Measurements from ENCODE around the gene SESN3.

SESN3 gene

DNA sequence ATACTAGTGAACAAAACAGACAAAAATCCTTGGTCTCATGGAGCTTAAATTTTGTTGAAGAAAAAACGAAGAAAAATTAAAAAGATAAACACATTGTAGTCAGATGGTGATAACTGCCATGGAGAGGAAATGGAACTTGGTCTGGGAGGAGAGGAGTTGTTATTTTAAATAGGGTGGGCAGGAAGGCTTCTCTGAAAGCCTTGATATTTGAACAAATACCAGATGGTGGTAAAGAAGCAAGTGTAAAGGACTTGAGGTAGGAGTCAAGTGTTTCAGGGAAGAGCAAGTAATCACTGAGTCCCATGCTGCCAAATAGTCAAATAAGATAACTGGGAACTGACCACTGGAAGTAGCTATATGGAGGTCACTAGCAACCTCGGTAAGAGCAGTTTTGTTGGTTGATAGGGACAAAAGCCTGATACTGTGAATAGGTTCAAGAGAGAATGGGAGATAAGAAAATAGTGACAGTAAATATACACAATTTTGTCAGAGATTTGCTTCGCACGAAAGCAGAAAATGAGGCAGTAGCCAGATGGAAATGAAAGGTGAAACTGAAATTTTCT is 55.1 kb downstream of the SESN3 start:
- TF ChIP-seq EP300 (IDR thresholded peaks at IDR 0.05; ENCODE audit: borderline replicate concordance) (no peak), TEAD4 (IDR thresholded peaks at IDR 0.05) (no peak)

DNA sequence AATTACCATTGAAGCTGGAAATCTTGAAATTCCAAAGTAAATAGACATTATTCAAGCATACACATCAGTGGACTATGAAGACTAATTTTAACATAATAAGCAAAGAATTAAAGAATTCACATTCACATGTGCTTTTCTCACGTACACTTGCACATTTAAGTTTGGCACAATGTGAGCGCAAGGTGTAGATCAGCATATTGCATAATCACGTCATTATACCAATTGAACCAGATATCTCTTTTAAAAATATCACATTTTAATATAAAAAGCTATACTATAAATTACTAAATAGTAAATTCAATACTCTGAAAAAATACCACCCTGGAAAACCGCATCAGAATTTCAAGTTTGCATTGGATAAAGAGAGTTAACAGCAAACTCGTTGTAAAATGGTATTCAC is 60.7 kb downstream of the SESN3 start:
- no peak for TF ChIP-seq EP300 (IDR thresholded peaks at IDR 0.05; ENCODE audit: borderline replicate concordance)
- no peak for TF ChIP-seq EGR1 (IDR thresholded peaks at IDR 0.05)
- TF ChIP-seq, protein P1, sequence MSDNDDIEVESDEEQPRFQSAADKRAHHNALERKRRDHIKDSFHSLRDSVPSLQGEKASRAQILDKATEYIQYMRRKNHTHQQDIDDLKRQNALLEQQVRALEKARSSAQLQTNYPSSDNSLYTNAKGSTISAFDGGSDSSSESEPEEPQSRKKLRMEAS (IDR thresholded peaks at IDR 0.05) = no peak
- no peak for TF ChIP-seq CREB1 (IDR thresholded peaks at IDR 0.05; ENCODE audit: low read depth)
- TF ChIP-seq TCF12 (IDR thresholded peaks at IDR 0.05; ENCODE audit: low read depth) = no peak
- TF ChIP-seq, protein P2, sequence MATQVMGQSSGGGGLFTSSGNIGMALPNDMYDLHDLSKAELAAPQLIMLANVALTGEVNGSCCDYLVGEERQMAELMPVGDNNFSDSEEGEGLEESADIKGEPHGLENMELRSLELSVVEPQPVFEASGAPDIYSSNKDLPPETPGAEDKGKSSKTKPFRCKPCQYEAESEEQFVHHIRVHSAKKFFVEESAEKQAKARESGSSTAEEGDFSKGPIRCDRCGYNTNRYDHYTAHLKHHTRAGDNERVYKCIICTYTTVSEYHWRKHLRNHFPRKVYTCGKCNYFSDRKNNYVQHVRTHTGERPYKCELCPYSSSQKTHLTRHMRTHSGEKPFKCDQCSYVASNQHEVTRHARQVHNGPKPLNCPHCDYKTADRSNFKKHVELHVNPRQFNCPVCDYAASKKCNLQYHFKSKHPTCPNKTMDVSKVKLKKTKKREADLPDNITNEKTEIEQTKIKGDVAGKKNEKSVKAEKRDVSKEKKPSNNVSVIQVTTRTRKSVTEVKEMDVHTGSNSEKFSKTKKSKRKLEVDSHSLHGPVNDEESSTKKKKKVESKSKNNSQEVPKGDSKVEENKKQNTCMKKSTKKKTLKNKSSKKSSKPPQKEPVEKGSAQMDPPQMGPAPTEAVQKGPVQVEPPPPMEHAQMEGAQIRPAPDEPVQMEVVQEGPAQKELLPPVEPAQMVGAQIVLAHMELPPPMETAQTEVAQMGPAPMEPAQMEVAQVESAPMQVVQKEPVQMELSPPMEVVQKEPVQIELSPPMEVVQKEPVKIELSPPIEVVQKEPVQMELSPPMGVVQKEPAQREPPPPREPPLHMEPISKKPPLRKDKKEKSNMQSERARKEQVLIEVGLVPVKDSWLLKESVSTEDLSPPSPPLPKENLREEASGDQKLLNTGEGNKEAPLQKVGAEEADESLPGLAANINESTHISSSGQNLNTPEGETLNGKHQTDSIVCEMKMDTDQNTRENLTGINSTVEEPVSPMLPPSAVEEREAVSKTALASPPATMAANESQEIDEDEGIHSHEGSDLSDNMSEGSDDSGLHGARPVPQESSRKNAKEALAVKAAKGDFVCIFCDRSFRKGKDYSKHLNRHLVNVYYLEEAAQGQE (IDR thresholded peaks at IDR 0.05; ENCODE audit: low read depth) = no peak
- no peak for TF ChIP-seq YY1 (IDR thresholded peaks at IDR 0.05; ENCODE audit: low read depth)
- no peak for TF ChIP-seq TAF1 (IDR thresholded peaks at IDR 0.05; ENCODE audit: low read depth)
- TF ChIP-seq, protein P3, sequence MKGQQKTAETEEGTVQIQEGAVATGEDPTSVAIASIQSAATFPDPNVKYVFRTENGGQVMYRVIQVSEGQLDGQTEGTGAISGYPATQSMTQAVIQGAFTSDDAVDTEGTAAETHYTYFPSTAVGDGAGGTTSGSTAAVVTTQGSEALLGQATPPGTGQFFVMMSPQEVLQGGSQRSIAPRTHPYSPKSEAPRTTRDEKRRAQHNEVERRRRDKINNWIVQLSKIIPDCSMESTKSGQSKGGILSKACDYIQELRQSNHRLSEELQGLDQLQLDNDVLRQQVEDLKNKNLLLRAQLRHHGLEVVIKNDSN (IDR thresholded peaks at IDR 0.05) = no peak
- no peak for TF ChIP-seq TEAD4 (IDR thresholded peaks at IDR 0.05)
- no peak for TF ChIP-seq NFIC (IDR thresholded peaks at IDR 0.05)
- no peak for TF ChIP-seq RAD21 (IDR thresholded peaks at IDR 0.05; ENCODE audit: low read depth)
- no peak for TF ChIP-seq ZBTB7A (IDR thresholded peaks at IDR 0.05; ENCODE audit: low read depth)
- TF ChIP-seq FOXM1 (IDR thresholded peaks at IDR 0.05; ENCODE audit: borderline replicate concordance, low read depth) = no peak
- no peak for TF ChIP-seq CEBPB (IDR thresholded peaks at IDR 0.05)

DNA sequence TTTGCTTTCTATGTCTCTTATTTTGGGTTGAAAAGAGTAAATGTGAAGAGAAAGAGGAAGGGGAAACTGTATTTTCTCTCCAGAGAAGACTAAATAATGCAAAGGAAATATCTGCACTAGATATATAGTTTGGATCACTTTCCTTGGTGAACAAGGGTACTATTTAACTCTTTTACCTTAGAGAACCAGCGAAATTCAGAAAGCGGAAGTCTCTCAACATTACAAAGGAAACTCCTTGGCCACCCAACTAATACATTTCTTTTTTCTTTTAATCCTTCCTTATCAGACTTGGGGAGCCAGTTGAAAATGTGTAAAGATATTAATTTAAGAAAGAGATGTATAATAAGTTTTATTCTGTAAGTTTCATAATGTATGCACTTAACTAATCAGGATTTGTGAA is 64.2 kb downstream of the SESN3 start:
- TF ChIP-seq, protein P2 (IDR thresholded peaks at IDR 0.05; ENCODE audit: low read depth) = no peak
- TF ChIP-seq EP300 (IDR thresholded peaks at IDR 0.05; ENCODE audit: borderline replicate concordance) (no peak), NFIC (IDR thresholded peaks at IDR 0.05) (no peak), TEAD4 (IDR thresholded peaks at IDR 0.05) (no peak), CEBPB (IDR thresholded peaks at IDR 0.05) (no peak), ZBTB7A (IDR thresholded peaks at IDR 0.05; ENCODE audit: low read depth) (no peak), EGR1 (IDR thresholded peaks at IDR 0.05) (no peak), RAD21 (IDR thresholded peaks at IDR 0.05; ENCODE audit: low read depth) (no peak), TCF12 (IDR thresholded peaks at IDR 0.05; ENCODE audit: low read depth) (no peak), YY1 (IDR thresholded peaks at IDR 0.05; ENCODE audit: low read depth) (no peak), TAF1 (IDR thresholded peaks at IDR 0.05; ENCODE audit: low read depth) (no peak), CREB1 (IDR thresholded peaks at IDR 0.05; ENCODE audit: low read depth) (no peak), FOXM1 (IDR thresholded peaks at IDR 0.05; ENCODE audit: borderline replicate concordance, low read depth) (no peak)
- TF ChIP-seq, protein P1 (IDR thresholded peaks at IDR 0.05) = no peak
- TF ChIP-seq, protein P3 (IDR thresholded peaks at IDR 0.05) = no peak

DNA sequence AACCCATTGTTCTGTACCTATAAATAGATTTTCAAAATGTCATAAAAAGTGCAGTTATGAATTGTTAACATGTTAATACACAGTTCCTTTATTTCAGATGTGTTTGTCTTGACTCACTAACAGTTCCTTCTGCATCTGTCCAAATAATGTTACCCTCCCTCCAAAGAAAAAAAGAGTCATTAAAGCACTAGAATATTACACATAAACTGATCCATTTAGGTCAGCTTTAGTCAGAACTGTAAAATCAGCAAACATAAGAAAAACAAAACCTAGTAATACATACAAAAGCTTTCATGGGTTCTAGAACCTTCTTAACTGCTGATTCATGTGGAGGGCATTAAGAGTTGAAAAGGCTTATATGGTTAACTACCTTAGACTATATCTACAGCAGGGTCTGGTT is 65.4 kb downstream of the SESN3 start:
- TF ChIP-seq, protein P1 (IDR thresholded peaks at IDR 0.05) = no peak
- no peak for TF ChIP-seq TAF1 (IDR thresholded peaks at IDR 0.05; ENCODE audit: low read depth)
- no peak for TF ChIP-seq ZBTB7A (IDR thresholded peaks at IDR 0.05; ENCODE audit: low read depth)
- no peak for TF ChIP-seq FOXM1 (IDR thresholded peaks at IDR 0.05; ENCODE audit: borderline replicate concordance, low read depth)
- no peak for TF ChIP-seq EP300 (IDR thresholded peaks at IDR 0.05; ENCODE audit: borderline replicate concordance)

DNA sequence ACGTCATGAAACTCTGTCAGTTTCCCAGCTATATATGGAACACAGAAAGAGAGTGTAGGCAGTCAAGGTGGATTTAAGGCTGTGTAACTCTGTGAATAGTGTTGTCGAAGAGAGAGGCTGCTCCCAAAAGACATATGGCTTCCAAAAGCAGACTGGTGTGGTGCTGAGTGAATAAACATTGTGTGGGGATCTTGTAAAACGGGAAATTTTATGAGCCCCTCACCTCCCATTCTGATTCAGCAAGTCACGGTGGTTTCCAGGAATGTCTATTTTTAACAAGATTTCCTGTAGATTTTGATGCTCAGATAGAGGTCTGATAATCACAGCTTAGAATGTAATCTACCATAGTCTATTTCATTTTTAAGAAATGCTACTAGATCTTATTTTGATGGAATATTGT is 67.9 kb downstream of the SESN3 start:
- no peak for TF ChIP-seq CEBPB (IDR thresholded peaks at IDR 0.05)
- TF ChIP-seq CREB1 (IDR thresholded peaks at IDR 0.05; ENCODE audit: low read depth) = no peak
- TF ChIP-seq EP300 (IDR thresholded peaks at IDR 0.05; ENCODE audit: borderline replicate concordance) = no peak
- no peak for TF ChIP-seq TEAD4 (IDR thresholded peaks at IDR 0.05)
- TF ChIP-seq, protein P1 (IDR thresholded peaks at IDR 0.05) = no peak
- TF ChIP-seq, protein P3 (IDR thresholded peaks at IDR 0.05) = no peak
- no peak for TF ChIP-seq EGR1 (IDR thresholded peaks at IDR 0.05)
- TF ChIP-seq TAF1 (IDR thresholded peaks at IDR 0.05; ENCODE audit: low read depth) = no peak

All from Ishikawa (cell line).